K562 (cell line): Measurements from ENCODE around the gene BOLA3. TPM values are rescaled to one million over a fixed set of nuclear protein-coding genes. Genes with fewer than 3 reads are reported as not detected.
A peak's percentile ranks its signal among the peaks of the same experiment; 100 is the strongest.

Experiments
- HEY1 ChIP-seq: fragments of 250-450 bp; sonication (Bioruptor Pico); IDR thresholded peaks from 2 replicates; pipeline ENCODE4 v1.5.0; 2020; ENCODE audit warnings: mild to moderate bottlenecking, moderate library complexity, borderline replicate concordance
- MGA ChIP-seq: fragments of 450-650 bp; IDR thresholded peaks from 2 replicates; pipeline ENCODE4 v1.6.1; 2016; ENCODE audit warnings: mild to moderate bottlenecking, moderate library complexity
- STAT6 ChIP-seq: sonication (generic); formaldehyde crosslinking; IDR thresholded peaks from 2 replicates; pipeline ENCODE4 v1.8.1; 2023; ENCODE audit warnings: mild to moderate bottlenecking, missing genetic modification reagents
- TEAD1 ChIP-seq, 2 experiments: fragments of 450-650 bp in 1 of 2; sonication (generic) in 1 of 2; formaldehyde crosslinking; IDR thresholded peaks; 2 replicates each; pipeline versions ENCODE4 v1.4.0 to v1.8.0; 2020 to 2022; ENCODE audit warnings: mild to moderate bottlenecking in 2 of 2, missing genetic modification reagents in 1 of 2
- ZNF133 ChIP-seq: fragments of 250-450 bp; sonication (Bioruptor Pico); IDR thresholded peaks from 2 replicates; pipeline ENCODE4 v1.4.0; 2020; ENCODE audit warnings: mild to moderate bottlenecking
- polyA plus RNA-seq, 8 experiments: library from polyadenylated mRNA; depleted of rRNA in 4 of 8; stranded (reverse) in 5 of 8; unstranded in 3 of 8; fragments of >200 nt; fragmentation: Nextera tagmentation in 2 of 8; fragmentation: Illumina TruSeq in 1 of 8; extraction: Ambion mirVana in 2 of 8; extraction: Trizol in 1 of 8; gene quantifications; 2 replicates each; pipeline versions ENCODE4 v1.2.1 to v1.2.3, GENCODE V29; 2011 to 2014; ENCODE audit warnings: inconsistent platforms in 1 of 8, missing spikeins in 1 of 8
- total RNA-seq, 7 experiments: library from RNA; depleted of rRNA in 6 of 7; stranded (reverse); fragments of >200 nt in 6 of 7; fragmentation: Illumina TruSeq in 2 of 7; extraction: Trizol in 2 of 7; gene quantifications; 2 replicates each; pipeline versions ENCODE4 v1.2.1 to v1.2.3, GENCODE V29; 2011 to 2021; ENCODE audit warnings: low replicate concordance in 1 of 7

BOLA3 gene
- total and polyA plus RNA-seq, 9 of the 15 experiments (the other 6 are each of a cell fraction or from before 2014, with no cell fraction given): 149 to 619 (median 255) TPM

GRCh38 chr2:74174909-74175308 lies 27.2 kb upstream of the BOLA3 start (continued):
- TF ChIP-seq MGA: 0 out of 2 replicates have a peak, but pooled peaks have one; percentile 25
- TF ChIP-seq STAT6: no peak
- no peak for TF ChIP-seq HEY1
- TF ChIP-seq TEAD1 (CRISPR knock-in tag; IDR thresholded peaks at IDR 0.05): no peak
- TF ChIP-seq ZNF133: no peak
